ENCODE measurements around the gene RNASET2.
"Not testable (repeated sequence)": the region's sequence is repeated elsewhere in the genome, so short reads cannot be mapped to it uniquely, and the experiment has no call there.

Gene RNASET2

GRCh38 chr6:166927240-166927934, 29.0 kb downstream of the RNASET2 start:
- no peak for TF ChIP-seq CTCF (IDR thresholded peaks at IDR 0.05; ENCODE audit: insufficient read depth, missing control alignments)
- no peak for FAIRE-seq
- no peak for DNase-seq (ENCODE audit: insufficient read length, low spot score)

- DNase-seq (ENCODE audit: insufficient read length, low spot score) = no peak
- FAIRE-seq = no peak
Measured at GRCh38 chr6:166926748-166927147, 29.6 kb downstream of the RNASET2 start.

GRCh38 chr6:166925141-166925996, 31.0 kb downstream of the RNASET2 start:
- no peak for TF ChIP-seq CTCF (IDR thresholded peaks at IDR 0.05; ENCODE audit: insufficient read depth, missing control alignments)
- DNase-seq (ENCODE audit: insufficient read length, low spot score) = no peak
- FAIRE-seq = no peak

More at GRCh38 chr6:166926748-166927147, 29.6 kb downstream of the RNASET2 start:
- no peak for TF ChIP-seq CTCF (IDR thresholded peaks at IDR 0.05; ENCODE audit: insufficient read depth, missing control alignments)

GRCh38 chr6:166924531-166924930, 31.8 kb downstream of the RNASET2 start:
- TF ChIP-seq CTCF (IDR thresholded peaks at IDR 0.05; ENCODE audit: insufficient read depth, missing control alignments) = no peak
- DNase-seq (ENCODE audit: insufficient read length, low spot score) (no peak), FAIRE-seq (no peak)

- no peak for DNase-seq (ENCODE audit: insufficient read length, low spot score)
Measured at GRCh38 chr6:166922937-166923336, 33.4 kb downstream of the RNASET2 start.

GRCh38 chr6:166921570-166921969, 34.8 kb downstream of the RNASET2 start:
- DNase-seq (ENCODE audit: insufficient read length, low spot score) = no peak
- no peak for TF ChIP-seq CTCF (IDR thresholded peaks at IDR 0.05; ENCODE audit: insufficient read depth, missing control alignments)
- no peak for FAIRE-seq

More at GRCh38 chr6:166922937-166923336, 33.4 kb downstream of the RNASET2 start:
- no peak for TF ChIP-seq CTCF (IDR thresholded peaks at IDR 0.05; ENCODE audit: insufficient read depth, missing control alignments)
- FAIRE-seq = no peak

GRCh38 chr6:166916824-166917223, 39.5 kb downstream of the RNASET2 start:
- no peak for TF ChIP-seq CTCF (IDR thresholded peaks at IDR 0.05; ENCODE audit: insufficient read depth, missing control alignments)
- no peak for DNase-seq (ENCODE audit: insufficient read length, low spot score)
- no peak for FAIRE-seq

GRCh38 chr6:166915484-166915883, 40.9 kb downstream of the RNASET2 start:
- not testable (repeated sequence) for FAIRE-seq

GRCh38 chr6:166914952-166915351, 41.4 kb downstream of the RNASET2 start:
- DNase-seq (ENCODE audit: insufficient read length, low spot score); FAIRE-seq: not testable (repeated sequence)

More at GRCh38 chr6:166915484-166915883, 40.9 kb downstream of the RNASET2 start:
- not testable (repeated sequence) for DNase-seq (ENCODE audit: insufficient read length, low spot score)
